Kidney epithelial cell (primary cell): ENCODE results near the gene C12orf54. TPM values are rescaled to one million over a fixed set of nuclear protein-coding genes. Genes with fewer than 3 reads are reported as not detected.
"Not testable (repeated sequence)": the region's sequence is repeated elsewhere in the genome, so short reads cannot be mapped to it uniquely, and the experiment has no call there.

Experiments used
- DNase-seq: peaks from one replicate; pipeline ENCODE4 v3.0.0-alpha.2; 2010; ENCODE audit warnings: low read depth
- H3K27me3 ChIP-seq: 2 replicates; pipeline ENCODE4 v1.6.0; 2011; ENCODE audit warnings: low read length; ENCODE audit not compliant: control insufficient read depth, insufficient read depth
- H3K36me3 ChIP-seq: 2 replicates; pipeline ENCODE4 v1.5.1; 2011; ENCODE audit warnings: low read length; ENCODE audit not compliant: control insufficient read depth, insufficient read depth
- H3K4me3 ChIP-seq: 2 replicates; pipeline ENCODE4 v1.5.1; 2011; ENCODE audit warnings: low read depth, mild to moderate bottlenecking, control low read depth, low read length
- CTCF ChIP-seq: IDR thresholded peaks from 2 replicates; pipeline ENCODE4 v1.5.1; 2011; ENCODE audit warnings: mild to moderate bottlenecking, moderate library complexity, low read length, control low read depth, inconsistent platforms; ENCODE audit not compliant: insufficient read depth, poor library complexity, severe bottlenecking
- total RNA-seq: library from RNA; depleted of rRNA; stranded (reverse); fragments of >200 nt; gene quantifications from 2 replicates; pipeline ENCODE4 v1.2.3, GENCODE V29; 2015

C12orf54 gene
- not detected in 2 replicates for total RNA-seq

- no peaks in the 10 kb centered on the region for H3K27me3 ChIP-seq
- no peak for TF ChIP-seq CTCF
Measured at GRCh38 chr12:48482198-48482597, at the start of gene C12orf54. C12orf54 (plus strand) TSS chr12:48482498; CDS start chr12:48483297, 799 bp downstream.

GRCh38 chr12:48434016-48434415 lies 48.3 kb upstream of the C12orf54 start:
- not testable (repeated sequence) for H3K36me3 ChIP-seq, H3K4me3 ChIP-seq, H3K27me3 ChIP-seq, DNase-seq

More at GRCh38 chr12:48482198-48482597, at the start of gene C12orf54:
- DNase-seq: no peak
- Histone ChIP-seq H3K36me3 (no peaks in the 10 kb centered on the region), H3K4me3 (no peak within 1 kb of the TSS)

DNA sequence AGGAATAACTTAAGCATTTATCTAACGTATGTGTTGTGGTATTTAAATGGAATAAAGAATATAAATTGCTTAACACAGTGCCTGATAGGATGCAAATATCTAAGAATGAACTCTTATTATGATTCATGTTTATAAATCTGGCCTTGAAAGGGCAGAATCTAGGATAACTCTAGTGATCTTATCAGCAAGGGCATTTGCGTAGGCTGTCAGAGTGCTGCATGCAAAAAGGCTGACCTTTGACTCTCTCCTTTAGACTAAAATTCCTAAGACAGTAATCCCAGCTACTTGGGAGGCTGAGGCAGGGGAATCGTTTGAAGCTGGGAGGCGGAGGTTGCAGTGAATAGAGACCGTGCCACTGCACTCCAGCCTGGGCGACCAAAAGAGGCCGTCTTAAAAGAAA lies 41.2 kb upstream of the C12orf54 start:
- Histone ChIP-seq H3K36me3 (no peaks in the 10 kb centered on the region), H3K4me3 (no peak overlapping the region), H3K27me3 (no peaks in the 10 kb centered on the region)
- no peak for DNase-seq
- no peak for TF ChIP-seq CTCF

DNA sequence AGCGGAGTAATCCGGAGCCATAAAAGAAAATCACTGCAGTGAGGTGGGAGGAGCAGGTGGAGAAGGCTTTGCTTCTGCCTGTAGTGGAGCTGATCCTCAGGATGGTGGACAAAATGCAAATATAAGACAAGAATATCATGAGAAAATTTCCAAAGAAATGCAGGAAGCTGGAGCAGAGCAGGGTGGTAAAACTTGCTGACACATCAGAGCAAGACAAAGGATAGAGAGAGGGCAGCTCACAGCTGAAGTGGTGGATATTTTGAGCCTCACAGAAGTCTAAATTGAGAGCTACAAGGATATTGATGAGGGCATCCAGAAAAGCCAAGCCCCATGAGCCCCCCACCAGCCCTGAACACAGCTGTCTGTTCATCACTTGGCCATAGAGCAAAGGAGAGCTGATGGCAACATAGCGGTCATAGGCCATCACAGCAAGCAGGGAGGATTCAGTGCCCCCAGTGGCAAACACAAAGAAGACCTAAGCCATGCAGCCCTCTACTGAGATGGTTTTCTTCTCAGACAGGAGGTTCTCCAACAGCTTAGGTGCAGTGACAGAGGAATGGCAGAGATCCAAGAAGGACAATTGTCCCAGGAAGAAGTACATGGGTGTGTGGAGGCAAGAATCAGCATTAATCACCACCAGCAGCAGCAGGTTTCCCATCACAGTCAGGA lies 40.0 kb upstream of the C12orf54 start:
- H3K27me3 ChIP-seq: no peaks in the 10 kb centered on the region
- H3K4me3 ChIP-seq: no peak overlapping the region
- no peak for TF ChIP-seq CTCF
- DNase-seq: no peak
- H3K36me3 ChIP-seq: no peaks in the 10 kb centered on the region

DNA sequence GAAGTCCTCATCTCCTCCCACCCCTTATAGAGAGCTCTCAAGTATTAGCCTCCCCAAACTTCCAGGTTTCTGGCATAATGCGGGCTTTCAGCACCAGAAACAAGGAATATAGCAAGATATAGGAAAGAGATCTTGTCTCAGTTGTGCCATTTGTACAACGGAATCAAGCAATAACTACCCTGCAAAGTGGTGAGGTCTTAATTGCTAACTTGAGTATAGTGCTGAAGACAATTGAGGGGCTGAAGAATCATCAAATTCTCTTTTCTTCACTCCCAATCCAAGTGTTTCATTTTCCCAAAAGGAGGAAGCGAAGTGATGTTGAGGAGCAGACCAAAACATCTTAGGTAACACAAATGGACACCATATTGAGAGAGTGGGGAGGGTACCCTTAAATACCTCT lies 36.8 kb upstream of the C12orf54 start:
- TF ChIP-seq CTCF: no peak
- Histone ChIP-seq H3K4me3 (no peak overlapping the region), H3K36me3 (no peaks in the 10 kb centered on the region), H3K27me3 (no peaks in the 10 kb centered on the region)
- no peak for DNase-seq

- Histone ChIP-seq H3K4me3 (no peak overlapping the region), H3K36me3 (no peaks in the 10 kb centered on the region), H3K27me3 (no peaks in the 10 kb centered on the region)
- TF ChIP-seq CTCF: no peak
- DNase-seq: no peak
Measured at GRCh38 chr12:48446161-48446776, 36.0 kb upstream of the C12orf54 start.
